ENCODE data around the gene LLPH.

LLPH gene

DNA sequence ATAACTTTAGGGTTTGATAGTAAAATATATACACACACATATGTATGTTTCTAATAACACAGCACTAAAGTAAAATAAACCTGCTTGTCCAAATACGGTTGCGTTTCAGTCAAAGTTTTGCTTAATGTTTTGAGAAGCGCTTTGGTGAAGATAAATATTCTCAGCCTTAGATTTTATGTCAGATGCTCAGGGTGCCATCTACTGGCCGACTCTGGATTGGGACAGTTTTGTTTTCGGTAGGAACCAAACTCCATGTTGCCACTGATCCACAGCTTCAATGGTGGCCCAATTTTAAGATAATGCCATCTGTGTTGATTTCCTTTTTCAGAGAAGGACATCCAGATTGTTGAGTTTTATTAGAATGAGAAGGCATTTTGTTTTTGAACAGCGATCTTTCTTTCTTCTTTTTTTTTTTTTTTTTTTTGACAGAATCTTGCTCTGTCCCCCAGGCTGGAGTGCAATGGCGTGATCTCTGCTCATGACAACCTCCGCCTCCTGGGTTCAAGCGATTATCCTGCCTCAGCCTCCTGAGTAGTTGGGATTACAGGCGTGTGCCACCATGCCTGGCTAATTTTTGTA lies 43.1 kb downstream of the LLPH start:
- DNase-seq = peak in 3 of 4 experiments; percentile 2 to 16 (median 6)

DNA sequence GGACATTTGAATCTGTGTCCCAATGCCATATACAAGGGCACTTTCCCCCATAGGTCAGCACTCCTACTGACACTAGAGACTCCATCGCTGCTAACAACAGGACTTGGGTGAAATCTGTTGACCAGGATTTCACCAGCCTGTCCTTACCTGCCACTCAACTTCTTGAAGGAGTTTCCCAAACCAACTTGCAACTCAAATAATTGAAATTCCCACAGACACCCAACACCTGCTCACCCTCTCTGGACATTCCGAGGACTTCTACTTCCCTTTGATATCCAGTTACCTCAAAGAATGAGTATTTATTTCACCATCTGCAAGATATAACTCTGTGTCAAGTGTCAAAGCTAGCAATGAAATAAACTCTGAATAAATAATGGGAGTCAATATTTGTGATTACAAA lies 44.6 kb downstream of the LLPH start:
- DNase-seq = no peak

DNA sequence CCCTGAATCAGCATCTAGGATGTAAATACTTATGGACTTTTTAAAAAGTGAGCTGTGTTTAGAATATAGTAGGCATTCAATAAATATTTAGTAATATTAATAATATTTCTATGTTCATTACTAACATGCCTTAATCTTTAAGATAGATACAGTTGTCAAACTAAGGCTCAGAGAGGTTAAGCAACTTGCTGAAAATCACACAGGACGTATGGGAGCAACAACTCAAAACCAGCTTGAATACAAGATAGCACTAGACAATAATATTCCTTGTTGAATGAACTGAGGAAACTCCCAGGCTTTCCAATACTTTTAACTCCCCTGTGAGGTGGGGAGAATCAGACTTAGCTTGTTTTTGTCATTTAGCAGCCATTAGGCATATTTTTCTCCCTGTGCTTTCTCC lies 45.3 kb downstream of the LLPH start:
- no peak for DNase-seq

DNA sequence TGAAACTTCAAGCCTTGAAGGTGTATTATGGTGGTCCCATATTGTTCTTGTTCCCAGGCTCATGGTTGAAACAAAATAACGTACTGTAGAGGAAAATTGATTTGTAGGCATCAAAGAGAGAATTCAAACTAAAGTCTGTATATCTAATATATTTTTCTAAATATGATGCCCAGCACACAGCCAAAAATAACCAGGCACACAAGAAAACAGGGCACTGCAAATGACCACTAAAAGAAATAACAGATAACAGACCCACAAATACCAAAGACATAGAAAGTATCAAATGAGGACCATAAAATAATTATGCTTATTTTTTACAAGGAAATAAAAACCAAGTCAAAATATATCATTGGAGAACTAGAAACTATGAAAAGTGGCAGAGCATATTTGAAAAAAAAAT lies 46.8 kb downstream of the LLPH start:
- DNase-seq = no peak

DNA sequence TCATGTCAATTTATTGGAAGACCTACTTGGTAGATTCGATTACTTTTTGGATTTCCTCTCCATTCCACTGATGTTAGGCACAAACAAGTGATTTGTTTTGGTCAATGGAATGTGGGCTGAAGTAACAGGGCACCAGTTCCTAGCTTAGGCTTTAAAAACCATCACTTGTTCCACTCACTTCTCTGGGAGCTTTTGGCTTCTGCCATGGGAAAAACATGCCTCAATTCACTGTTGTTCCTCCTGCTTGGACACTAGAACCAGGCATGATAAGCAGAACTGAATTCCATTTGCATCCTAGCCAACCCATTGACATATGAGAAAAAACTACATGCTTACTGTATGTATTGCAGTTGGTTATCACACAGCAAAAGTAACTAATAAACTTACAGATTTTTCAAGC lies 47.8 kb downstream of the LLPH start:
- DNase-seq = no peak

DNA sequence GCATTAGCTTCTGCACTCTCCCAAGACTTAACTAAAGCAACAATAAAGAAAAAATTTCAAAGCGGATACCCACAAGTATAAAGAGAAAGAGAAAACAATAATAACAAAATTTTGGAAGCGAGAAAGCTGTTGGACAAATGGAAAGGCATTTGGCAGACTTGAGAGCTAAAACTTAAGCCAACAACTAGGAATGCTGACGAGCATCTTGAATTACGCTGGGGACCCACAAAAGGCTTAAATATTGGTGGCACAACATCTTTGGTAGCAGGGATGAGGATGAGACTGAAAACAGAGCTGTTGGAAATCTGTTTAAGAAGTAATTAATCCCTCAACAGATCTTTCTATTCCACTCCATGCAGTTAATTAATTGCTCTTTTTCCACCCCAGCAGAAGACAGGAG lies 49.8 kb downstream of the LLPH start:
- no peak for DNase-seq

DNA sequence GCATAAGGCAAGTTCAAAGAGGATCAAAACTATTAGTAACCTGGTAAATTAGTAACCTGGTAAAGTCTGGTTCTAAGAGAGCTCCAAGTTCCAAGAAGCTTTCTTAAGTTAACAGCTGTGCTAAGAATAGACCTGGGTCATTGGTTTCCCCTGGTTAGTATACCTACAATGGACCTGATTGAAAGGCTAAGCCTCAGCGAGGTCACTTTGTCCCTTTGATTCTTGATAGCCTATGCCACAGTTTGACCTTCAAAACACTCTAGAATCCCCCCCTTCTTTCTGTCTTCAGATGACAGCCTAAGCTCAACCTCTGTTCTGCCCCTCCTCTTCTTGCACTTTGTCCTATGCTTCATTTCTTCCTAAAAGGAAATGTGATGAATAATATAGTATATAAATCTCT lies 53.0 kb downstream of the LLPH start:
- DNase-seq = no peak

DNA sequence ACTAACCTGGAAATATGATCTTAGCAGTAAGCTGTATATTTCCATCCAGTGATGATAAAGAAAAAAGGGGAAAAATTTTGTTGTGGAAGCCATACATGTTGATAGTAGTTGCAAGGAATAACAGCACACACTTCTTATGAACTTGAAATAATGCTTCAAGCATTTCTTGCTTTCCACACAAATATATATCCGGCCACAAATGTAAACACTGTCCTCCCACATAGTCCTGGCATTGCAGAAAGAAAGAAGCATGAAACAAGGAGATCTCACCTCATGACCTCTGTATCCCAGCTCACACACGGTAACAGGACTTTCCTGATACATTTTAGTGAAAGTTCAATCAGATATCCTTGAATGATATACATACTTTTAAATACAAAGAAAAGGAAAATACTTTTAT lies 56.0 kb downstream of the LLPH start:
- no peak for DNase-seq

DNA sequence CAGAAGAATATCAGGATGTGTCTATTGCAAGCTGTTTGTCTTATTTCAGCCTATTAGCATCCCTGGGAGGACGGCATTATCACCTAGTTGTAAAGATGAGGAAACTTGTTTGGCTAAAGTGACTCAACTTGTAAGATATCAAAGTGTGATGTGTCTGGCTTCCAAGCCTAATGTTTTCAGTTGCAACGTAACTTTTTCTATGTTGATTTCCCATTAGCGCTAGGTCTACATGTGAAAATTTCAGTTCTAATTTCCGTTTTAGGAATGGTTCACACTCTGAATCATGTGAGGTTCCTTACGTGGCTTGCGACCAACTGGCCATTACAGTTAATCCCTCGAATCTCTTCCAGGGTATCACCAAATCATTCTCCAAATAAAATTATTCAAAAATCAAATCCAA lies 58.0 kb downstream of the LLPH start:
- DNase-seq = no peak

DNA sequence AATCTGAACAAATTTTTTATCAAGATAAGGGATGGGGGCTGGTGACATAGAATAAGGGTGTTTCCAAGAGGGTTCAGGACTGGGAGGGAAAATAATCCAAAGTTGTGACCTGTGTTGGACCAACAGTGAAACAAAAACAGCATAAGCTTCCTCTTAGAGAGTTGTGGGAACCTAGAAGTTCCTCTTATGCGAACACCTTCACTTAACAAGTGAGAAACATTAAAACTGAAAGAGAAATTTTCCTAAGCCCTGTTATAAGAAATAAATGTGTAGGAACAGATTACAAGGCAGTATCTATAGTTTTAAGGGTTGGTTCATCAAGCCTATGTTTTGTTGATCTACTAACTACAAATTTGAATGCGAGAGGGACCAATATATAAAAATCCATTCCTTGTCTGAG lies 58.4 kb downstream of the LLPH start:
- DNase-seq = no peak

DNA sequence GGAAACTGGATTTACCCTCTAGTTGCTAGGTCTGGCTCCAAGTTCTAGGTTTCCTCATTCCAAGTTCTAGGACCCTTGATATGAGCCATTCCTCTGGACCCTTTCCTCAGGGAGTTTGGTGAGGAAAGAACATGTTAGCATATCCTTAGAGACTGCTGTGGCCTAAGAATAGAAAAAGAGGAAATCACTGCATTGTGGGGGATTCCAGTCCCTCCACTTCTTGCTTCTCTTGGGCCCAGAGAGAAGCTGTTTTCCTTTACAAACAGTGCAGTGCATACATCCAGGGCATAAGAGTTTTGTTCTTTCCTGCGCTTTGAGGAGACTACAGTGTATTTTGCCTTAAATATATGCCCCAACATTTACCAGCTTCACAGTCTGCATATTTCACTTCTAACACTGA lies 59.0 kb downstream of the LLPH start:
- no peak for DNase-seq

DNA sequence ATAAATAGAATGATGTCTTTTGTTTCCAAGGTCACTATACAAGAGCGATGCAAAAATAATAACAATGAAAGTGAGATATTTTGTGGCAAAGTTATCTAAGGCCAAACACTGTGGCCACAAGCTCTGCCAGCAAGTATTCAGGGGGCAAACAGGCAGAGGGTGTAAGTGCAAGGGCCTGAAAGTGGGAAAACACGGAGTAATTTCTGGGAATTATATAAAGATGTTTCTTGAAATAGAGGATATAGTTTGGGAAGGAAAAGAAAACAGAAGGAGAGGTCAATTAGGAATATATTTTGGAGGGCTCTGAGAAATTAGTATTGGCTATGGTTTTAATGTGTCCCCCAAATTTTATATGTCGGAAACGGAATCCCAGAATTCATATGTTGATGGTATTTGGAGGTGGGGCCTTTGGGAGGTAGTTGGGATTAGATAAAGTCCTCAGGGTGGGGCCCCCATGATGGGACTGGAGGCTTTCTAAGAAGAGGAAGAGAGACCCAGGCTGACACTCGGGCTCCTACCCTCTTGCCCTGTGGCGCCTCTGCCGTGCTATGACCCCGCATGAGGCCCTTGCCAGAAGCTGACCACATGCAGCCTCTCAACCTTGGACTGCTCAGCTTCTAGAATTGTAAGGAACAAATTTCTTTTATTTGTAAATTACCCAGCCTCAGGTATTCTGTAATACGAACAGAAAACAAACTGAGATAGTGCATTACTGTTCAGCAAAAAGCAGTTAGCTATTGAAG lies 60.0 kb downstream of the LLPH start:
- DNase-seq = no peak

DNA sequence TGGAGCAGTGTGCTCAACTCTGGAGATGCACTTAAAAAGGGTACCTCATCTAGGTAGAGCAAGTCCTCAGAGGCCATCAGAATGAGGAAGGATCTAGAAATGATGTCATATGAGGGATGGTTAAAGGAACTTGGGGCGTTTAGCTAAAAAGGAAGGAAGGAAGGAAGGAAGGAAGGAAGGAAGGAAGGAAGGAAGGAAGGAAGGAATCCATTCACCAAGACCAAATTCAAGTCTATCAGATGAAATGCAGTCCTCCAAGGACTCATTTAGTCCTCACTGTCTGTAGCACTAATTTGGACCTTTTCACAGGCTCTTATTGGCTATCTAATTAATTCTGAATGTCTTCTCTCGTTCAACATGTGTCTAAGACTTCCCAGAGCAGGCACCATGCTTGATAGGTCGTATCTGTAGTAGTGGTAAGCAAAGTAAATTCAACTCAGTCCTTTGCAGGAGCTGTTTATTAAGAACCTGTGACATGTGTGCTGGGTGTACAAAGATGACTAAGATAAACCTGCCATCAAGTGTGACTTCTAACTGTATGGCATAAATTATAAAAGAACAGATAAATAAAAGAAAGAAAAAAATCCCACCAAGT lies 63.5 kb downstream of the LLPH start:
- no peak for DNase-seq
